ENCODE measurements around the gene SIGLEC9. TPM values are rescaled to one million over a fixed set of nuclear protein-coding genes. Genes with fewer than 3 reads are reported as not detected.

SIGLEC9 gene
- total RNA-seq, 2 experiments from 2014 or later, result 0.36 to 0.59 TPM

DNA sequence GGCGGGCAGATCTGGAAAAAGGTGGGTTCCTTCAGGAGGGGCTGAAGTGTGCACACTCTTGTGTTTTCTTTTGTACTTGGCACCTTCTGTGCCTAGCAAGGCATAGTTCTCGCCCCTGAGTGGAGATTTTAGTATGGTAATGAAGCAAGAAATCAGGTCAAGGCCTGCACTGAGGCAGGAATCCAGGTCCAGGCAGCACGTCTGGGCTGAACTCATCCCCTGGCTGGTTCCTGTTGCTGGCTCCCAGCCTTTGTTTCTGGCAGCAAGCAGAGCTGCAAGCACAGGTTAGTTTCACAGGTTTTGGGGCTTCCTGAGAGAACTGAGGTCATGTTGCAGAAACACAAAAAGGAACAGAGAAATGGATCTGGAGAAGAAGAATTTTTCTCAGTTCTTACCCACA is 38.6 kb downstream of the SIGLEC9 start:
- Mint-ChIP-seq H3K4me3 (no peak overlapping the region), H3K27ac (no peak overlapping the region), H3K36me3 (ENCODE audit: low read depth) (no peaks in the 10 kb centered on the region), H3K27me3 (peaks cover 6% of the 10 kb centered on the region), H3K9me3 (no peaks in the 10 kb centered on the region), H3K4me1 (ENCODE audit: low read depth) (peaks cover 20% of the 10 kb centered on the region)
- ChIA-PET POLR2A (no interaction called here), CTCF (no interaction called here)
- Histone ChIP-seq H3K27ac (ENCODE audit: low read depth in 1 of 2, low read length in 2 of 2) (no peak overlapping the region), H3K9me3 (ENCODE audit: control insufficient read depth in 1 of 2, insufficient read depth in 1 of 2, low read length in 2 of 2) (no peaks in the 10 kb centered on the region), H3K27me3 (ENCODE audit: control insufficient read depth in 1 of 2, insufficient read depth in 2 of 2, low read length in 2 of 2) (no peaks in the 10 kb centered on the region), H3K4me3 (ENCODE audit: low read length) (no peak overlapping the region), H3K36me3 (ENCODE audit: insufficient read depth, low read length) (no peaks in the 10 kb centered on the region), H3K4me1 (ENCODE audit: insufficient read depth, low read length) (peaks cover 21% of the 10 kb centered on the region)
- DNase-seq (no peak), ATAC-seq (ENCODE audit: poor library complexity) (no peak)
- intact Hi-C loops (cut with DNase I, micrococcal nuclease), result no loop called here
- TF ChIP-seq CTCF (IDR thresholded peaks at IDR 0.05), result no peak

DNA sequence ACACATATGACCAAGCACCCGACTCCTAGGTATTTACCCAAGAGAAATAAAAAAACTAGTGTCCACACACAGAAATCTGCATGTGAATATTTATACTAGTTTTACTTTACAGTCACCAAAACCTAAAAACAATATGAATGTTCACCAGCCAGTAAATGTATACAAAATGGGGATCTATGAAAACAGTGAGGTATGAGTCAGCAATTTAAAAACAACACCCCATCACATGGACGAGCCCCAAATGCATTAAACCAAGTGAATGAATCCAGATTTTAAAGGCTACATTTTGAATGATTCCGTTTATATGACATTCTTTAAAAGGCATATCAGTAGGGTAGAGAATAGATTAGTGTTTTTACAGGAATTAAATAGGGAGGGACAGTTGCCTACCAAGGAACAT is 39.5 kb downstream of the SIGLEC9 start:
- Mint-ChIP-seq H3K4me3 (no peak overlapping the region), H3K27me3 (no peaks in the 10 kb centered on the region), H3K9me3 (no peaks in the 10 kb centered on the region), H3K4me1 (ENCODE audit: low read depth) (peaks cover 13% of the 10 kb centered on the region), H3K27ac (no peak overlapping the region), H3K36me3 (ENCODE audit: low read depth) (no peaks in the 10 kb centered on the region)
- ChIA-PET POLR2A (no interaction called here), CTCF (no interaction called here)
- no peak for ATAC-seq (ENCODE audit: poor library complexity)
- DNase-seq, result no peak
- H3K4me1 ChIP-seq (ENCODE audit: insufficient read depth, low read length), result peaks cover 22% of the 10 kb centered on the region
- intact Hi-C loops (cut with DNase I, micrococcal nuclease), result no loop called here
- no peaks in the 10 kb centered on the region for H3K9me3 ChIP-seq (ENCODE audit: control insufficient read depth in 1 of 2, insufficient read depth in 1 of 2, low read length in 2 of 2)
- H3K27me3 ChIP-seq (ENCODE audit: control insufficient read depth in 1 of 2, insufficient read depth in 2 of 2, low read length in 2 of 2), result no peaks in the 10 kb centered on the region
- H3K36me3 ChIP-seq (ENCODE audit: insufficient read depth, low read length), result no peaks in the 10 kb centered on the region
- H3K4me3 ChIP-seq (ENCODE audit: low read length), result no peak overlapping the region
- no peak for TF ChIP-seq CTCF (IDR thresholded peaks at IDR 0.05)
- no peak overlapping the region for H3K27ac ChIP-seq (ENCODE audit: low read depth in 1 of 2, low read length in 2 of 2)

DNA sequence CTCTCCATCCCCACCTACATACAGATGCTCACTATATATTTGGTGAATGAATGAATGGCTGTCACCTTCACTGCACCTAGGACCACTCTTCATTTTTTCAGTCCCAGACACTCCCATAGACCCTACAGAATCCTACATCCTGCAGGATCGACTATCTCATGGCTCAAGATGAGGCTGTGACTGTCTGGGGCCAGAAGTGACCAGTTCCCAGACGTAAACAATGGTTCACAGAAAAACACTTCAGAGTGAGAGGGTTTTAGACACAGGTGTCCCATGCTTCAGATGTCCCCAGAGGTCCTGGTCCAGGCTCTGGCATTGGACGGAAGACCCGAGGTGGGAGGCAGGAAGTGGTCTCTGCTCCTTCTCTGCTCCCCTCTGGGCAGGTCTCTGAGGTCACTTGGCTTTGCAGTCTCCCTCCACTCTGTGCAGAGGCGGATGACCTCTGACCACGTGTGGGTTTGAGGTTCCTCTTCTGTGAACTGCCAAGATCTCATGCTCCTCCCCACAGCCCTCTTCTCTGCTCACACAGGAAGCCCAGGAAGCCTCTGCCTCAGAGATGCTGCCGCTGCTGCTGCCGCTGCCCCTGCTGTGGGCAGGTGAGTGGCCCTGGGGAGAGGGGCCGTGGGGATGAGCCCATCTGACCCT is 42.3 kb downstream of the SIGLEC9 start:
- H3K27ac Mint-ChIP-seq, result no peak overlapping the region
- peaks cover 13% of the 10 kb centered on the region for H3K4me1 Mint-ChIP-seq (ENCODE audit: low read depth)
- Histone ChIP-seq H3K9me3 (ENCODE audit: control insufficient read depth in 1 of 2, insufficient read depth in 1 of 2, low read length in 2 of 2) (no peaks in the 10 kb centered on the region), H3K36me3 (ENCODE audit: insufficient read depth, low read length) (no peaks in the 10 kb centered on the region), H3K27ac (ENCODE audit: low read depth in 1 of 2, low read length in 2 of 2) (no peak overlapping the region), H3K27me3 (ENCODE audit: control insufficient read depth in 1 of 2, insufficient read depth in 2 of 2, low read length in 2 of 2) (peaks cover 0 to 2% of the 10 kb centered on the region in 2 experiments), H3K4me3 (ENCODE audit: low read length) (peak overlapping the region; percentile 9), H3K4me1 (ENCODE audit: insufficient read depth, low read length) (peaks cover 24% of the 10 kb centered on the region)
- no peak overlapping the region for H3K4me3 Mint-ChIP-seq
- ATAC-seq (ENCODE audit: poor library complexity) (peak; percentile 46), DNase-seq (peak in 8 of 14 experiments; percentile 6 to 69 (median 16))
- TF ChIP-seq CTCF (IDR thresholded peaks at IDR 0.05), result no peak
- intact Hi-C loops (cut with DNase I, micrococcal nuclease), result loop anchor here in 1 of 2 experiments (5.0 kb wide), 1 partner anchor 70 kb away; no protein-coding TSS in a partner anchor
- H3K36me3 Mint-ChIP-seq (ENCODE audit: low read depth), result no peaks in the 10 kb centered on the region
- ChIA-PET POLR2A (no interaction called here), CTCF (no interaction called here)
- peaks cover 5% of the 10 kb centered on the region for H3K27me3 Mint-ChIP-seq
- no peaks in the 10 kb centered on the region for H3K9me3 Mint-ChIP-seq
